Measurements from ENCODE around the gene FARSA.

FARSA gene

GRCh38 chr19:12884926-12885748 is 48.4 kb downstream of the FARSA start:
- peak; percentile 39 for ATAC-seq
- TF ChIP-seq TOX (CRISPR knock-in tag; IDR thresholded peaks at IDR 0.05; ENCODE audit: borderline replicate concordance): no peak
- no peak for TF ChIP-seq PATZ1 (CRISPR knock-in tag; IDR thresholded peaks at IDR 0.05; ENCODE audit: borderline replicate concordance)
- TF ChIP-seq ISL1 (CRISPR knock-in tag; IDR thresholded peaks at IDR 0.05): no peak
- TF ChIP-seq ZNF70 (CRISPR knock-in tag; IDR thresholded peaks at IDR 0.05): no peak
- TF ChIP-seq ZC3H10 (CRISPR knock-in tag; IDR thresholded peaks at IDR 0.05): no peak
- TF ChIP-seq GLIS3 (CRISPR knock-in tag; IDR thresholded peaks at IDR 0.05): no peak
- no peak for TF ChIP-seq ZFP3 (CRISPR knock-in tag; IDR thresholded peaks at IDR 0.05)
- TF ChIP-seq ZFP30 (CRISPR knock-in tag; IDR thresholded peaks at IDR 0.05): no peak
- TF ChIP-seq TCF4 (CRISPR knock-in tag; IDR thresholded peaks at IDR 0.05; ENCODE audit: borderline replicate concordance): no peak
- TF ChIP-seq ESRRG (CRISPR knock-in tag; IDR thresholded peaks at IDR 0.05): no peak
- no peak for TF ChIP-seq CREB5 (CRISPR knock-in tag; IDR thresholded peaks at IDR 0.05; ENCODE audit: low read depth)

- no peak for TF ChIP-seq ZNF70 (CRISPR knock-in tag; IDR thresholded peaks at IDR 0.05)
- no peak for TF ChIP-seq TOX (CRISPR knock-in tag; IDR thresholded peaks at IDR 0.05; ENCODE audit: borderline replicate concordance)
- no peak for TF ChIP-seq ARNTL (CRISPR knock-in tag; IDR thresholded peaks at IDR 0.05; ENCODE audit: borderline replicate concordance, low read depth)
- 0 out of 2 replicates have a peak, but pooled peaks have one; percentile 39 for TF ChIP-seq BACH2 (CRISPR knock-in tag; IDR thresholded peaks at IDR 0.05; ENCODE audit: borderline replicate concordance)
- ATAC-seq: no peak
Observed at GRCh38 chr19:12884627-12884925, 48.9 kb downstream of the FARSA start.

GRCh38 chr19:12884202-12884601 is 49.3 kb downstream of the FARSA start:
- no peak for ATAC-seq
- no peak for TF ChIP-seq ZNF565 (CRISPR knock-in tag; conservative IDR thresholded peaks at IDR 0.05; ENCODE audit: low read depth)
- TF ChIP-seq ZFP30 (CRISPR knock-in tag; IDR thresholded peaks at IDR 0.05): no peak
- TF ChIP-seq SNAI2 (CRISPR knock-in tag; IDR thresholded peaks at IDR 0.05): no peak
- TF ChIP-seq PATZ1 (CRISPR knock-in tag; IDR thresholded peaks at IDR 0.05; ENCODE audit: borderline replicate concordance): no peak
- no peak for TF ChIP-seq OSR1 (CRISPR knock-in tag; IDR thresholded peaks at IDR 0.05)
- TF ChIP-seq ARNTL (CRISPR knock-in tag; IDR thresholded peaks at IDR 0.05; ENCODE audit: borderline replicate concordance, low read depth): no peak
- TF ChIP-seq TSHZ2 (CRISPR knock-in tag; IDR thresholded peaks at IDR 0.05): no peak
- no peak for TF ChIP-seq TCF4 (CRISPR knock-in tag; IDR thresholded peaks at IDR 0.05; ENCODE audit: borderline replicate concordance)
- TF ChIP-seq ZFP3 (CRISPR knock-in tag; IDR thresholded peaks at IDR 0.05): no peak

- no peak for ATAC-seq
- no peak for TF ChIP-seq ARNTL (CRISPR knock-in tag; IDR thresholded peaks at IDR 0.05; ENCODE audit: borderline replicate concordance, low read depth)
- no peak for TF ChIP-seq TCF4 (CRISPR knock-in tag; IDR thresholded peaks at IDR 0.05; ENCODE audit: borderline replicate concordance)
- no peak for TF ChIP-seq PATZ1 (CRISPR knock-in tag; IDR thresholded peaks at IDR 0.05; ENCODE audit: borderline replicate concordance)
- TF ChIP-seq ZC3H10 (CRISPR knock-in tag; IDR thresholded peaks at IDR 0.05): no peak
- no peak for TF ChIP-seq OSR1 (CRISPR knock-in tag; IDR thresholded peaks at IDR 0.05)
- TF ChIP-seq CSDC2 (CRISPR knock-in tag; IDR thresholded peaks at IDR 0.05): no peak
- TF ChIP-seq CSRNP3 (CRISPR knock-in tag; IDR thresholded peaks at IDR 0.05): no peak
- no peak for TF ChIP-seq TSHZ2 (CRISPR knock-in tag; IDR thresholded peaks at IDR 0.05)
- TF ChIP-seq ZNF565 (CRISPR knock-in tag; conservative IDR thresholded peaks at IDR 0.05; ENCODE audit: low read depth): no peak
- no peak for TF ChIP-seq ZFP3 (CRISPR knock-in tag; IDR thresholded peaks at IDR 0.05)
- TF ChIP-seq GLIS3 (CRISPR knock-in tag; IDR thresholded peaks at IDR 0.05): no peak
- no peak for TF ChIP-seq ZFP30 (CRISPR knock-in tag; IDR thresholded peaks at IDR 0.05)
Observed at GRCh38 chr19:12882589-12882988, 50.9 kb downstream of the FARSA start.

All from SK-N-SH treated with all-trans-retinoic acid at 6 μM for 48 hours (cell line).